ENCODE results near the gene APCDD1L. TPM values are rescaled to one million over a fixed set of nuclear protein-coding genes. Genes with fewer than 3 reads are reported as not detected.

The APCDD1L gene
- total and polyA plus RNA-seq, 4 donors: 0.02 to 0.74 (median 0.31) TPM

- Histone ChIP-seq H3K9ac (ENCODE audit: insufficient read depth in 1 of 2, low read length in 2 of 2) (no peak overlapping the region), H3K4me1 (ENCODE audit: control insufficient read depth in 5 of 5, insufficient read depth in 5 of 5, low read length in 5 of 5) (peaks cover 0 to 43% (median 3%) of the 10 kb centered on the region in 5 donors), H3K27ac (ENCODE audit: low read depth in 1 of 2, low read length in 1 of 2) (no peak overlapping the region), H3K36me3 (ENCODE audit: control insufficient read depth in 4 of 4, insufficient read depth in 4 of 4, low read length in 4 of 4) (no peaks in the 10 kb centered on the region), H3K9me3 (ENCODE audit: control insufficient read depth in 4 of 4, insufficient read depth in 3 of 4, low read length in 3 of 4) (no peaks in the 10 kb centered on the region), H3K4me3 (no peak overlapping the region), H3K27me3 (ENCODE audit: control insufficient read depth in 3 of 3, insufficient read depth in 3 of 3, low read length in 2 of 3) (no peaks in the 10 kb centered on the region)
- ATAC-seq (ENCODE audit: insufficient read depth, low FRiP score): no peak
- WGBS, 2 donors: 83 to 89% methylated on average over 10 of the region's 10 CpGs
- no peak for DNase-seq
- no peak for TF ChIP-seq CTCF (IDR thresholded peaks at IDR 0.05; ENCODE audit: control extremely low read depth, extremely low read depth)
These were observed 42.6 kb upstream of the APCDD1L start for GRCh38 chr20:58557733-58558342.

GRCh38 chr20:58556961-58557360, 41.8 kb upstream of the APCDD1L start:
- Histone ChIP-seq H3K36me3 (ENCODE audit: control insufficient read depth in 4 of 4, insufficient read depth in 4 of 4, low read length in 4 of 4) (no peaks in the 10 kb centered on the region), H3K27ac (ENCODE audit: low read depth in 1 of 2, low read length in 1 of 2) (no peak overlapping the region), H3K27me3 (ENCODE audit: control insufficient read depth in 3 of 3, insufficient read depth in 3 of 3, low read length in 2 of 3) (no peaks in the 10 kb centered on the region), H3K4me1 (ENCODE audit: control insufficient read depth in 5 of 5, insufficient read depth in 5 of 5, low read length in 5 of 5) (peaks cover 0 to 49% (median 3%) of the 10 kb centered on the region in 5 donors), H3K9ac (ENCODE audit: insufficient read depth in 1 of 2, low read length in 2 of 2) (no peak overlapping the region), H3K9me3 (ENCODE audit: control insufficient read depth in 4 of 4, insufficient read depth in 3 of 4, low read length in 3 of 4) (no peaks in the 10 kb centered on the region), H3K4me3 (no peak overlapping the region)
- no peak for TF ChIP-seq CTCF (IDR thresholded peaks at IDR 0.05; ENCODE audit: control extremely low read depth, extremely low read depth)
- ATAC-seq (ENCODE audit: insufficient read depth, low FRiP score) (no peak), DNase-seq (peak in 1 of 3 donors; percentile 43)
- WGBS, 2 donors: 75 to 86% methylated on average over 6 of the region's 6 CpGs

- peaks cover 0 to 54% (median 3%) of the 10 kb centered on the region in 5 donors for H3K4me1 ChIP-seq (ENCODE audit: control insufficient read depth in 5 of 5, insufficient read depth in 5 of 5, low read length in 5 of 5)
- TF ChIP-seq CTCF (IDR thresholded peaks at IDR 0.05; ENCODE audit: control extremely low read depth, extremely low read depth): no peak
- H3K9me3 ChIP-seq (ENCODE audit: control insufficient read depth in 4 of 4, insufficient read depth in 3 of 4, low read length in 3 of 4): no peaks in the 10 kb centered on the region
- no peaks in the 10 kb centered on the region for H3K36me3 ChIP-seq (ENCODE audit: control insufficient read depth in 4 of 4, insufficient read depth in 4 of 4, low read length in 4 of 4)
- DNase-seq: no peak
- H3K9ac ChIP-seq (ENCODE audit: insufficient read depth in 1 of 2, low read length in 2 of 2): no peak overlapping the region
- H3K4me3 ChIP-seq: no peak overlapping the region
- no peak overlapping the region for H3K27ac ChIP-seq (ENCODE audit: low read depth in 1 of 2, low read length in 1 of 2)
- no peaks in the 10 kb centered on the region for H3K27me3 ChIP-seq (ENCODE audit: control insufficient read depth in 3 of 3, insufficient read depth in 3 of 3, low read length in 2 of 3)
- 77 to 79% methylated on average over 3 of the region's 3 CpGs for WGBS, 2 donors
- ATAC-seq (ENCODE audit: insufficient read depth, low FRiP score): no peak
These were observed 40.0 kb upstream of the APCDD1L start for GRCh38 chr20:58555078-58555765.

Measured in lung (tissue), 12 donors.